K562 (cell line): ENCODE data around the gene C7orf25. TPM values are rescaled to one million over a fixed set of nuclear protein-coding genes. Genes with fewer than 3 reads are reported as not detected.

Source experiments
- ATAC-seq: fragments of 200-7000 bp; cut with Tn5 transposase; 3 replicates; pipeline ENCODE4 v1.9.1; 2020; ENCODE audit warnings: moderate library complexity
- BruUV-seq: library from RNA; stranded (reverse); fragments of 400-500 nt; replicated peaks from 2 replicates; lab custom pipeline; 2021; lab: Mats Ljungman, UMichigan
- CTCF ChIA-PET: fragments of 300-600 bp; formaldehyde crosslinking; extraction: SDS; loops from one replicate; lab custom pipeline; 2021; ENCODE audit warnings: low intra/inter-chr PET ratio; lab: Yijun Ruan, JAX
- POLR2A ChIA-PET: fragments of 300-600, 350-650 bp; sonication (Branson Sonifier 250); formaldehyde crosslinking; extraction: SDS; loops from one replicate; lab custom pipeline; 2021; ENCODE audit warnings: antibody characterized with exemption, inconsistent platforms; lab: Yijun Ruan, JAX
- DNase-seq, 4 experiments: peaks; one replicate each; pipeline versions ENCODE4 v3.0.0 to v3.0.0-alpha.2; 2011 to 2018; ENCODE audit warnings: low spot score in 3 of 4, mixed read lengths in 3 of 4; ENCODE audit errors: extremely low read depth in 1 of 4
- FAIRE-seq: peaks from 2 replicates; lab custom pipeline; 2011; peaks lifted over from hg19 to GRCh38; lab: Jason Lieb, UNC
- H2AFZ ChIP-seq: 2 replicates; pipeline ENCODE4 v1.6.0; 2011; ENCODE audit warnings: low read depth, low read length, control low read depth, inconsistent platforms
- H3K27ac ChIP-seq: fragments of 200-600 bp; 3 replicates; pipeline ENCODE4 v1.8.0; 2011; ENCODE audit warnings: low read depth, mild to moderate bottlenecking, control low read depth, inconsistent platforms, low read length, moderate library complexity, mixed read lengths; ENCODE audit errors: extremely low read depth
- H3K27me3 ChIP-seq, 2 experiments: fragments of 300-600 bp in 1 of 2; 2 replicates in 1 of 2; 3 replicates in 1 of 2; pipeline versions ENCODE4 v1.6.0 to v1.8.0; 2011; ENCODE audit warnings: inconsistent platforms in 2 of 2, low read length in 2 of 2, mild to moderate bottlenecking in 1 of 2, mixed read lengths in 1 of 2, moderate library complexity in 1 of 2; ENCODE audit not compliant: control insufficient read depth in 2 of 2, insufficient read depth in 2 of 2
- H3K36me3 ChIP-seq: fragments of 300-600 bp; 3 replicates; pipeline ENCODE4 v1.8.0; 2011; ENCODE audit warnings: mild to moderate bottlenecking, low read length, inconsistent platforms; ENCODE audit not compliant: control insufficient read depth, insufficient read depth
- H3K4me1 ChIP-seq, 2 experiments: fragments of 200-600 bp in 1 of 2; replicated peaks in 1 of 2; 2 replicates in 1 of 2; 3 replicates in 1 of 2; pipeline versions ENCODE4 v1.5.1 to v1.8.0; 2011; ENCODE audit warnings: inconsistent platforms in 2 of 2, low read length in 2 of 2, mild to moderate bottlenecking in 1 of 2, mixed read lengths in 1 of 2, moderate library complexity in 1 of 2; ENCODE audit not compliant: control insufficient read depth in 2 of 2, insufficient read depth in 2 of 2
- H3K4me2 ChIP-seq: 2 replicates; pipeline ENCODE4 v1.6.1; 2011; ENCODE audit warnings: low read length, control low read depth, inconsistent platforms, mixed read lengths; ENCODE audit not compliant: insufficient read depth
- H3K4me3 ChIP-seq: fragments of 200-600 bp; sonication (generic), shearing (Covaris generic); 2 replicates; pipeline ENCODE4 v1.5.1; 2016; ENCODE audit warnings: control low read depth, inconsistent platforms
- H3K79me2 ChIP-seq: fragments of 200-600 bp; 3 replicates; pipeline ENCODE4 v1.8.0; 2011; ENCODE audit warnings: low read length, inconsistent platforms; ENCODE audit not compliant: control insufficient read depth, insufficient read depth
- H3K9ac ChIP-seq, 2 experiments: 2 replicates each; pipeline versions ENCODE4 v1.6.0 to v1.6.1; 2011; ENCODE audit warnings: low read depth in 2 of 2, low read length in 2 of 2, control low read depth in 1 of 2, inconsistent platforms in 1 of 2, mild to moderate bottlenecking in 1 of 2, mixed read lengths in 1 of 2; ENCODE audit not compliant: insufficient read depth in 1 of 2
- H3K9me1 ChIP-seq: one replicate; pipeline ENCODE4 v1.6.0; 2011; ENCODE audit warnings: inconsistent platforms, mild to moderate bottlenecking, low read length, moderate library complexity; ENCODE audit not compliant: control insufficient read depth, insufficient read depth
- H3K9me3 ChIP-seq: replicated peaks from 2 replicates; pipeline ENCODE4 v1.5.1; 2011; ENCODE audit warnings: low read depth, low read length, inconsistent platforms; ENCODE audit not compliant: control insufficient read depth, insufficient read depth
- H4K20me1 ChIP-seq: replicated peaks from 2 replicates; pipeline ENCODE4 v1.6.1; 2011; ENCODE audit warnings: low read length, inconsistent platforms, mixed read lengths; ENCODE audit not compliant: control insufficient read depth, insufficient read depth
- BMI1 ChIP-seq: fragments of 150-350 bp; IDR thresholded peaks from 2 replicates; pipeline ENCODE4 v1.6.1; 2014; ENCODE audit warnings: low read length
- DIDO1 ChIP-seq: fragments of 450-650 bp; IDR thresholded peaks from 2 replicates; pipeline ENCODE4 v1.6.1; 2016; ENCODE audit warnings: low read depth, missing biosample characterization, missing genetic modification characterization
- HCFC1 ChIP-seq: IDR thresholded peaks from 2 replicates; pipeline ENCODE4 v1.6.1; 2012; ENCODE audit warnings: low read depth, low read length, improper control_type of control experiment
- HSF4 ChIP-seq: fragments of 250-450 bp; sonication (Bioruptor Pico); IDR thresholded peaks from 2 replicates; pipeline ENCODE4 v2.1.2; 2022; ENCODE audit warnings: mild to moderate bottlenecking, moderate library complexity, borderline replicate concordance
- RAD21 ChIP-seq, 2 experiments: fragments of 250-450 bp in 1 of 2; fragments of 450-650 bp in 1 of 2; sonication (Bioruptor Pico) in 1 of 2; formaldehyde crosslinking in 1 of 2; IDR thresholded peaks in 1 of 2; conservative IDR thresholded peaks in 1 of 2; 2 replicates each; pipeline versions ENCODE4 v1.4.0 to v1.8.0; 2020 to 2022; ENCODE audit warnings: mild to moderate bottlenecking in 2 of 2, moderate library complexity in 1 of 2
- SMC3 ChIP-seq: conservative IDR thresholded peaks from 2 replicates; pipeline ENCODE4 v1.6.1; 2011; ENCODE audit warnings: low read depth, low read length, improper control_type of control experiment; ENCODE audit not compliant: insufficient read depth
- ZNF41 ChIP-seq: fragments of 250-450 bp; sonication (Bioruptor Pico); conservative IDR thresholded peaks from 2 replicates; pipeline ENCODE4 v1.4.0; 2020; ENCODE audit warnings: mild to moderate bottlenecking
- WGBS: fragments of 100-300 bp; shearing (Covaris generic); methylation state at CpG from one replicate; pipeline ENCODE4 v1.1.6; 2016; ENCODE audit warnings: low coverage, mixed read lengths; ENCODE audit not compliant: insufficient coverage; ENCODE audit errors: missing lambda C conversion rate; 5-methylcytosine and 5-hydroxymethylcytosine counted together
- in situ Hi-C: fragments of 300-500 bp; cut with MboI; formaldehyde crosslinking; loops from 4 replicates; pipeline ENCODE4 v1.15.0; 2018; ENCODE audit warnings: inconsistent platforms, mixed read lengths
- intact Hi-C: fragments of 100-400 bp; cut with micrococcal nuclease; formaldehyde crosslinking; loops from 2 replicates; pipeline ENCODE4 v1.14.2; 2022
- polyA plus RNA-seq, 8 experiments: library from polyadenylated mRNA; depleted of rRNA in 4 of 8; stranded (reverse) in 5 of 8; unstranded in 3 of 8; fragments of >200 nt; fragmentation: Nextera tagmentation in 2 of 8; fragmentation: Illumina TruSeq in 1 of 8; extraction: Ambion mirVana in 2 of 8; extraction: Trizol in 1 of 8; gene quantifications; 2 replicates each; pipeline versions ENCODE4 v1.2.1 to v1.2.3, GENCODE V29; 2011 to 2014; ENCODE audit warnings: inconsistent platforms in 1 of 8, missing spikeins in 1 of 8
- total RNA-seq, 7 experiments: library from RNA; depleted of rRNA in 6 of 7; stranded (reverse); fragments of >200 nt in 6 of 7; fragmentation: Illumina TruSeq in 2 of 7; extraction: Trizol in 2 of 7; gene quantifications; 2 replicates each; pipeline versions ENCODE4 v1.2.1 to v1.2.3, GENCODE V29; 2011 to 2021; ENCODE audit warnings: low replicate concordance in 1 of 7
- TF ChIP-seq, protein P1 (sequence below), 2 experiments: fragments of 450-650 bp in 1 of 2; IDR thresholded peaks; 2 replicates each; pipeline ENCODE4 v1.6.1; 2011 to 2017; ENCODE audit warnings: low read depth in 2 of 2, antibody characterized with exemption in 1 of 2, borderline replicate concordance in 1 of 2, low read length in 1 of 2, mild to moderate bottlenecking in 1 of 2, mixed read lengths in 1 of 2; ENCODE audit not compliant: control insufficient read depth in 1 of 2
- TF ChIP-seq, protein P2 (sequence below), 3 experiments: IDR thresholded peaks in 2 of 3; conservative IDR thresholded peaks in 1 of 3; 2 replicates each; pipeline ENCODE4 v1.5.1; 2011 to 2012; ENCODE audit warnings: low read length in 3 of 3, mild to moderate bottlenecking in 3 of 3, control low read depth in 2 of 3, improper control_type of control experiment in 1 of 3, inconsistent platforms in 1 of 3, low read depth in 1 of 3, mixed read lengths in 1 of 3, moderate library complexity in 1 of 3; ENCODE audit not compliant: insufficient read depth in 2 of 3

Gene C7orf25
- total and polyA plus RNA-seq, 9 of the 15 experiments (the other 6 are each of a cell fraction or from before 2014, with no cell fraction given) = 1.2 to 4.7 (median 1.9) TPM

DNA sequence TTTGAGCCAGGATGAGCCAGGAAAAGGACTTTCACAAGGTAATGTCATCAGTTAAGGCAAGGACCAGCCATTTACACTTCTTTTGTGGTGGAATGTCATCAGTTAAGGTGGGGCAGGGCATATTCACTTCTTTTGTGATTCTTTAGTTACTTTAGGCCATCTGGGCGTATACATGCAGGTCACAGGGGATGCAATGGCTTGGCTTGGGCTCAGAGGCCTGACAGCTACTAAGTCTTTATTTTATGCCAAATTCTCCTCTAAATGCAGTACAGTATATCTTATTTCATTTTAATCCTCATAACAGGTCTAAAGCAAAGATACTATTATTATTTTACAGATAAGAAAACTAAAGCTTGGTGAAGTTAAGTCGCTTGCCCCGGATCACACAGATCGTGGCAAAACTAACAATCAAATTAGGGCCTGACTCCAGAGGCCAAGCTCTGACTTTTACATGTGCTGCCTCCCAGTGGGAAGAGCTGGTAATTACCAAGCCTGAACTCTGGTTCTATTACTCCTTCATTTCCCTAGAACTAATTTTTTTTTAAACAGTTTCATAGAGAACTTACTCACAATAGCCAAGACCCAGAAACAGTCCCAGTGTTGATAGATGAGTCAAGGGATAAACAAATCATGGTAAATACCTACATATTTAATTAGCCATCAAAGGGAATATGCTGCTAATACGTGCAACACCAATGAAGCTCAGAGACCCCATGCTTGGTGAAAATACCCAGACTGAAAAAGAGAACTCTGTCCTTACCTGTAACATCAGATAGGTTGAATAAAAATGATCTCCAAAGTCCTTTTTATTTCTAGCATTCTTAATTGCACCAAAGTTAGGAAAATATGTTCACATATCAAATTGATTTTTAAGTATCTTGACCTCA is 35.4 kb downstream of the C7orf25 start:
- no peaks in the 10 kb centered on the region for H3K36me3 ChIP-seq
- peaks cover 0 to 5% of the 10 kb centered on the region in 2 experiments; a peak in 2 of 5 replicates for H3K4me1 ChIP-seq
- no peaks in the 10 kb centered on the region for H3K79me2 ChIP-seq
- ATAC-seq (peak; percentile 96), FAIRE-seq (peak; percentile 73), DNase-seq (peak; percentile 62 to 71 (median 64))
- no peak overlapping the region for H3K9ac ChIP-seq
- no peak overlapping the region for H3K27ac ChIP-seq
- CTCF ChIA-PET = interaction anchor here (0.5 to 1.1 kb wide), 2 partner anchors 33 to 222 kb away, joined by 3 read pairs; no protein-coding TSS in a partner anchor
- H2AFZ ChIP-seq = peak overlapping the region; percentile 51; the same call in 1 of the 2 replicates
- POLR2A ChIA-PET = interaction anchor here (0.5 to 1.2 kb wide), 4 partner anchors 16 to 635 kb away, joined by 3 read pairs; no protein-coding TSS in a partner anchor
- no peaks in the 10 kb centered on the region for H4K20me1 ChIP-seq
- H3K9me1 ChIP-seq = no peaks in the 10 kb centered on the region
- no peak overlapping the region for H3K4me3 ChIP-seq
- in situ Hi-C loops (no loop called here), intact Hi-C loops (no loop called here)
- H3K27me3 ChIP-seq = no peaks in the 10 kb centered on the region
- no peaks in the 10 kb centered on the region for H3K9me3 ChIP-seq
- WGBS = 17% methylated on average over 5 of the region's 5 CpGs
- BruUV-seq = no TSS peak
- H3K4me2 ChIP-seq = no peak overlapping the region
- TF ChIP-seq, protein P1, sequence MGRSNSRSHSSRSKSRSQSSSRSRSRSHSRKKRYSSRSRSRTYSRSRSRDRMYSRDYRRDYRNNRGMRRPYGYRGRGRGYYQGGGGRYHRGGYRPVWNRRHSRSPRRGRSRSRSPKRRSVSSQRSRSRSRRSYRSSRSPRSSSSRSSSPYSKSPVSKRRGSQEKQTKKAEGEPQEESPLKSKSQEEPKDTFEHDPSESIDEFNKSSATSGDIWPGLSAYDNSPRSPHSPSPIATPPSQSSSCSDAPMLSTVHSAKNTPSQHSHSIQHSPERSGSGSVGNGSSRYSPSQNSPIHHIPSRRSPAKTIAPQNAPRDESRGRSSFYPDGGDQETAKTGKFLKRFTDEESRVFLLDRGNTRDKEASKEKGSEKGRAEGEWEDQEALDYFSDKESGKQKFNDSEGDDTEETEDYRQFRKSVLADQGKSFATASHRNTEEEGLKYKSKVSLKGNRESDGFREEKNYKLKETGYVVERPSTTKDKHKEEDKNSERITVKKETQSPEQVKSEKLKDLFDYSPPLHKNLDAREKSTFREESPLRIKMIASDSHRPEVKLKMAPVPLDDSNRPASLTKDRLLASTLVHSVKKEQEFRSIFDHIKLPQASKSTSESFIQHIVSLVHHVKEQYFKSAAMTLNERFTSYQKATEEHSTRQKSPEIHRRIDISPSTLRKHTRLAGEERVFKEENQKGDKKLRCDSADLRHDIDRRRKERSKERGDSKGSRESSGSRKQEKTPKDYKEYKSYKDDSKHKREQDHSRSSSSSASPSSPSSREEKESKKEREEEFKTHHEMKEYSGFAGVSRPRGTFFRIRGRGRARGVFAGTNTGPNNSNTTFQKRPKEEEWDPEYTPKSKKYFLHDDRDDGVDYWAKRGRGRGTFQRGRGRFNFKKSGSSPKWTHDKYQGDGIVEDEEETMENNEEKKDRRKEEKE (IDR thresholded peaks at IDR 0.05; ENCODE audit: borderline replicate concordance in 1 of 2, control insufficient read depth in 1 of 2, low read depth in 2 of 2, low read length in 1 of 2) = no peak
- no peak for TF ChIP-seq BMI1
- TF ChIP-seq ZNF41 (CRISPR knock-in tag) = no peak
- peak; percentile 51; the same call in 1 of the 2 replicates for TF ChIP-seq SMC3
- no peak for TF ChIP-seq HCFC1
- no peak for TF ChIP-seq DIDO1 (tag)
- TF ChIP-seq HSF4 (CRISPR knock-in tag) = no peak
- TF ChIP-seq, protein P2, sequence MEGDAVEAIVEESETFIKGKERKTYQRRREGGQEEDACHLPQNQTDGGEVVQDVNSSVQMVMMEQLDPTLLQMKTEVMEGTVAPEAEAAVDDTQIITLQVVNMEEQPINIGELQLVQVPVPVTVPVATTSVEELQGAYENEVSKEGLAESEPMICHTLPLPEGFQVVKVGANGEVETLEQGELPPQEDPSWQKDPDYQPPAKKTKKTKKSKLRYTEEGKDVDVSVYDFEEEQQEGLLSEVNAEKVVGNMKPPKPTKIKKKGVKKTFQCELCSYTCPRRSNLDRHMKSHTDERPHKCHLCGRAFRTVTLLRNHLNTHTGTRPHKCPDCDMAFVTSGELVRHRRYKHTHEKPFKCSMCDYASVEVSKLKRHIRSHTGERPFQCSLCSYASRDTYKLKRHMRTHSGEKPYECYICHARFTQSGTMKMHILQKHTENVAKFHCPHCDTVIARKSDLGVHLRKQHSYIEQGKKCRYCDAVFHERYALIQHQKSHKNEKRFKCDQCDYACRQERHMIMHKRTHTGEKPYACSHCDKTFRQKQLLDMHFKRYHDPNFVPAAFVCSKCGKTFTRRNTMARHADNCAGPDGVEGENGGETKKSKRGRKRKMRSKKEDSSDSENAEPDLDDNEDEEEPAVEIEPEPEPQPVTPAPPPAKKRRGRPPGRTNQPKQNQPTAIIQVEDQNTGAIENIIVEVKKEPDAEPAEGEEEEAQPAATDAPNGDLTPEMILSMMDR (IDR thresholded peaks at IDR 0.05 in 2 of 3, conservative IDR thresholded peaks at IDR 0.05 in 1 of 3; ENCODE audit: insufficient read depth in 2 of 3, low read depth in 1 of 3, low read length in 3 of 3) = peak; percentile 72 to 84 (median 74)
- peak in 1 of 2 experiments; percentile 70; a peak in 3 of 4 replicates for TF ChIP-seq RAD21 (CRISPR knock-in tag; conservative IDR thresholded peaks at IDR 0.05 in 1 of 2, IDR thresholded peaks at IDR 0.05 in 1 of 2)
